Measurements from ENCODE around the gene RET. TPM values are rescaled to one million over a fixed set of nuclear protein-coding genes. Genes with fewer than 3 reads are reported as not detected.

RET gene
- total RNA-seq, 1 experiment from 2014 or later = not detected

DNA sequence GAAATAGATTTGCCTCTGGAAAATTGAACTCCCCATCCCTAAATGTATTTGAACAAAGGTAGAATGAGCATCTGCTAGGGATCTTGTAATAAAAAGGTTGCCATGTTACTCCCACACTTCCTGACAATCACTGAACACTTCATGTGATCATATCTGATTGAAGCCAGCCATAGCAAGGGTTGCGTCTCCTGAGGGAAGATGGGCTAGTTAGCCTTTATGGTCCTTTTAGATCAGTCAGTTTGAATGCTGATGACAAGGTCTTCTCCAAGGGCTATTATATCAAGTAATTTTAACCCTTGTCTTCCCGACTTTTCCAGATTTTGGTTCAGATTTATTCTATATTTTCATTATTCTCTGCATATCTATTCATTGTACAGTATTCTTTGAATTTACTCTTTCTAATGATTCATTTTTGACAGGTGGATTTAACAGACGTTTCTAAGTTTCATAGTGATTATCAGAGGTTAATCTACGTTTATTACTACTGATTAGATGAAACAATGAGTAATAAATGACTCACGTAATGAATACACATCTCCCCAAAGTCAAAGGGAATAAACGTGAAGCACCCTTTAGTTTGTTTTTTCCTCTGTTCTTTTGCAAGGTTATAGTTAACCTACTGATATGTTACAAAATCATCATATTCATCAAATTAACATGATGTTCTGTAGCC is 89.5 kb downstream of the RET start:
- no peaks in the 10 kb centered on the region; the same call in 1 of the 2 replicates for H3K36me3 ChIP-seq (ENCODE audit: insufficient read depth, low read length)
- H4K20me1 ChIP-seq (ENCODE audit: insufficient read depth, low read depth, low read length) = no peaks in the 10 kb centered on the region
- no peak overlapping the region for H3K27ac ChIP-seq (ENCODE audit: low read length)

DNA sequence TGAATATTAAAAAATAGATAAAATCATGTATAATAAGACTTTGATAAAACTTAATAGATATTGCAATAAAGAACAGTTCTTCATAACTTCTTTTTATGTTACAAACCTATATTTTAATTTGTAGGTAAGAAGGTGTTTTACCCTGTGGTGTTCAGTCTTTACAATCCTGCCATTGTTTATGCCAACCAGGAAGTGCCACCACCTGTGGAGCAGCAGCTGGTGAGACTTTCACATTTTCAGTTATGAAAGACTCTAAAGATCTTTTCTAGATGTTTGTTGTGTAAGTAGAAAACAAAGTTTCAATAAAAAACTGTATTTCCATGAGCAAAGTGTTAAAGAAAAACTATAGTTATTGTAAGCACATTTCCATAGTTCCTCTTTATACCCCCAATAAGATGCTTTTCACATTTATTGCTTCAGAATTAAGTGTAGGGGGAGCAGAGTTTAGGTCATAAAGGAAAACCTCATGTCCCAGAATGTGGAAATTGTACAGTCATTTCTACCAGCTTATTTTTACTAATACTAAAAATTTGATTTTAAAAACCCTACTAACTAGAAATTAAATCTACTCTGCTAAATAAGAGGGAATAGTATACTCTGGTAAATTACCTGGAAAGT is 90.1 kb downstream of the RET start:
- Histone ChIP-seq H3K27me3 (ENCODE audit: low read length) (no peaks in the 10 kb centered on the region), H3K9me2 (replicated peaks; ENCODE audit: insufficient read depth, low read length) (no peaks in the 10 kb centered on the region), H4K20me1 (ENCODE audit: insufficient read depth, low read depth, low read length) (no peaks in the 10 kb centered on the region), H3K4me1 (ENCODE audit: low read length) (peaks cover 8% of the 10 kb centered on the region), H3K4me3 (ENCODE audit: low read length) (no peak overlapping the region), H3K27ac (ENCODE audit: low read length) (no peak overlapping the region), H3K79me2 (ENCODE audit: low read length) (peaks cover 36% of the 10 kb centered on the region), H3K9me3 (ENCODE audit: low read length) (no peaks in the 10 kb centered on the region), H3K4me2 (ENCODE audit: low read depth, low read length, poor library complexity, severe bottlenecking) (no peak overlapping the region), H3K9ac (ENCODE audit: low read length) (no peak overlapping the region), H2AFZ (ENCODE audit: low read length) (no peak overlapping the region), H3K36me3 (ENCODE audit: insufficient read depth, low read length) (no peaks in the 10 kb centered on the region; the same call in 1 of the 2 replicates)
- DNase-seq = no peak

More for the DNA sequence above, 89.5 kb downstream of the RET start:
- Histone ChIP-seq H3K4me1 (ENCODE audit: low read length) (peaks cover 8% of the 10 kb centered on the region), H3K79me2 (ENCODE audit: low read length) (peaks cover 43% of the 10 kb centered on the region), H3K27me3 (ENCODE audit: low read length) (no peaks in the 10 kb centered on the region), H3K4me2 (ENCODE audit: low read depth, low read length, poor library complexity, severe bottlenecking) (no peak overlapping the region), H3K9ac (ENCODE audit: low read length) (no peak overlapping the region), H2AFZ (ENCODE audit: low read length) (no peak overlapping the region), H3K9me2 (replicated peaks; ENCODE audit: insufficient read depth, low read length) (no peaks in the 10 kb centered on the region), H3K4me3 (ENCODE audit: low read length) (no peak overlapping the region), H3K9me3 (ENCODE audit: low read length) (no peaks in the 10 kb centered on the region)
- no peak for DNase-seq

DNA sequence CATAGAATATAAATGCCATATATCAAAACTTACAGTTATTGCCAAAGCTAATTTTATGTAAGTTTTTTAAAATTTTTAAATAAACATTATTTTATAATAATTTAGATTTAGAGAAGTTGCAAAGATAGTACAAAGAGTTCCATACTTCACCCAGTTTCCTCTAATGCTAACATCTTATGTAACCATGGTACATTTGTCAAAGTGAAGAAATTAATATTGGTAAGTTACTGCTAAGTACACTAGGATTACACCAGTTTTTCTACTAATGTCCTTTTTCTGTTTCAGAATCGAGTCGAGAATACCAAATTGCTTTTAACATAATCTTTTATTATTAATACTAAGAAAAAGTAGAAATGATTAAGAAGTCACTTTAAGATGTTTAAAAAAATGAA is 90.6 kb downstream of the RET start:
- no peak for DNase-seq
- no peak overlapping the region for H3K4me2 ChIP-seq (ENCODE audit: low read depth, low read length, poor library complexity, severe bottlenecking)
- no peak overlapping the region for H3K27ac ChIP-seq (ENCODE audit: low read length)
- no peaks in the 10 kb centered on the region for H3K36me3 ChIP-seq (ENCODE audit: insufficient read depth, low read length)
- H3K9me3 ChIP-seq (ENCODE audit: low read length) = no peaks in the 10 kb centered on the region
- no peaks in the 10 kb centered on the region for H3K27me3 ChIP-seq (ENCODE audit: low read length)
- no peak overlapping the region for H3K4me3 ChIP-seq (ENCODE audit: low read length)
- H2AFZ ChIP-seq (ENCODE audit: low read length) = no peak overlapping the region
- no peak overlapping the region for H3K9ac ChIP-seq (ENCODE audit: low read length)
- H3K4me1 ChIP-seq (ENCODE audit: low read length) = peaks cover 8% of the 10 kb centered on the region
- H3K9me2 ChIP-seq (replicated peaks; ENCODE audit: insufficient read depth, low read length) = no peaks in the 10 kb centered on the region
- H3K79me2 ChIP-seq (ENCODE audit: low read length) = peaks cover 35% of the 10 kb centered on the region
- no peaks in the 10 kb centered on the region for H4K20me1 ChIP-seq (ENCODE audit: insufficient read depth, low read depth, low read length)

DNA sequence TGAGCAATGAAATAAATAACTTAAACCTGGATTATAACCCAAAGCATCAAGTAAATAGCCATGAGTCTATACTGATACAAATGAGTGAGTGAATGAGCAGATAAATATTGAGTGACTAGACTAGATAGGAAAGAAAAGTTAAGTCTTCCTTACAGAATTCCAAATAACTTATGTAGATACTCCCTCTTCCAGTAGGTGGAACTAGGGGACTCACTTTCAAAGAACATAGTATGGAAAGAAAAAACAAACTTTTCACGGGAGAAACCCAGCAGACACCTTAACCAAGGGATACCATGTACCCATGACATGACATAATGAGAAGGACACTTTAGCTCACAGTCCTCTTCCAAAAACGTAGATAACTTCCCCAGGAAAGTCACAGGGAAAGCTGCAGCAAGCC is 93.6 kb downstream of the RET start:
- H3K9me3 ChIP-seq (ENCODE audit: low read length) = no peaks in the 10 kb centered on the region
- no peak overlapping the region for H3K9ac ChIP-seq (ENCODE audit: low read length)
- peaks cover 8% of the 10 kb centered on the region for H3K4me1 ChIP-seq (ENCODE audit: low read length)
- H3K79me2 ChIP-seq (ENCODE audit: low read length) = peaks cover 11% of the 10 kb centered on the region
- H3K27me3 ChIP-seq (ENCODE audit: low read length) = no peaks in the 10 kb centered on the region
- no peak overlapping the region for H3K4me3 ChIP-seq (ENCODE audit: low read length)
- H2AFZ ChIP-seq (ENCODE audit: low read length) = no peak overlapping the region
- H3K27ac ChIP-seq (ENCODE audit: low read length) = no peak overlapping the region
- H3K4me2 ChIP-seq (ENCODE audit: low read depth, low read length, poor library complexity, severe bottlenecking) = no peak overlapping the region
- 0 out of 2 replicates have a peak, but pooled peaks cover under 1% of the 10 kb centered on the region for H3K36me3 ChIP-seq (ENCODE audit: insufficient read depth, low read length)
- DNase-seq = no peak
- no peaks in the 10 kb centered on the region for H3K9me2 ChIP-seq (replicated peaks; ENCODE audit: insufficient read depth, low read length)
- no peaks in the 10 kb centered on the region for H4K20me1 ChIP-seq (ENCODE audit: insufficient read depth, low read depth, low read length)

DNA sequence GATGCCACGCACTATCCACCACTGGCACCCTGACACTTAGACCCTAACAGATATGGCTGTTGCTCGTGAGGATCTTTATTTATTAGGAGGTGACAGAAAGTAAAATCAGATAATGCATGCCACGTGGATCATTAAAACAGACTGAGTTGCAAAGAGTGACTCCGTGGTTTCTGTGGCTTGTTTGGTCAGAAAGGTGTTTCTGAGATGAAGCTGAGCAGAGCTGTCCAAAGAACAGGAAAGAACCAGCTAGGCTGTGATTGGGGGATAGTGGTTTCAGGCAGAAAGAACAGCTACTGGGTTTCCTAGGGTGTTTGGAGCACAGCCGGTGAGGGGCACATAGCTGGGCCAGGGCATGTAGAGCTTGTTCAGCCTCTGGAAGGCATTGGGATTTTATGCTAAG is 95.8 kb downstream of the RET start:
- Histone ChIP-seq H3K9me3 (ENCODE audit: low read length) (no peaks in the 10 kb centered on the region), H3K9ac (ENCODE audit: low read length) (no peak overlapping the region), H3K36me3 (ENCODE audit: insufficient read depth, low read length) (peaks cover 21% of the 10 kb centered on the region), H3K27me3 (ENCODE audit: low read length) (no peaks in the 10 kb centered on the region), H3K9me2 (replicated peaks; ENCODE audit: insufficient read depth, low read length) (no peaks in the 10 kb centered on the region), H3K4me3 (ENCODE audit: low read length) (no peak overlapping the region), H4K20me1 (ENCODE audit: insufficient read depth, low read depth, low read length) (no peaks in the 10 kb centered on the region), H3K79me2 (ENCODE audit: low read length) (no peaks in the 10 kb centered on the region), H2AFZ (ENCODE audit: low read length) (no peak overlapping the region), H3K4me1 (ENCODE audit: low read length) (no peaks in the 10 kb centered on the region), H3K4me2 (ENCODE audit: low read depth, low read length, poor library complexity, severe bottlenecking) (no peak overlapping the region), H3K27ac (ENCODE audit: low read length) (no peak overlapping the region)
- DNase-seq = no peak

DNA sequence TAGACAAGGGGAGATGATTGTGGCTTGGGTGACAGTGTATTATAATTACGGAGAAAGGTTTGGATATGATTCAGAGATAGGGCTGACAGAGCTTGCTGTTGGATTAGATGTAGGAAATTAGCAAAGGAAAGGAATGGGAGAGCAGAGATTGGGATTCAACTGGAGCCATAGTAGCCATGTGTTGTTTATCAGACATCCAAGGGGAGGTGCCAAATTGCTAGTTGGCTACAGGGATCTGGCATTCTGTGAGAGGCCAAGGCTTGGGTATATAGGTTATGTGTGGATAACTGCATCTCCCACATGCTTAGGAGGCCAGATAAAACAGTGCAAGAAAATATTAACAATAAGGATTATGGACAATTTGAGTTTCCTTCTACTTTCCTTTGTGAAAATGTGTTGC is 96.3 kb downstream of the RET start:
- no peak overlapping the region for H3K27ac ChIP-seq (ENCODE audit: low read length)
- no peak for DNase-seq
- H2AFZ ChIP-seq (ENCODE audit: low read length) = no peak overlapping the region
- peaks cover 26% of the 10 kb centered on the region for H3K36me3 ChIP-seq (ENCODE audit: insufficient read depth, low read length)
- H3K4me1 ChIP-seq (ENCODE audit: low read length) = no peaks in the 10 kb centered on the region
- no peaks in the 10 kb centered on the region for H3K9me3 ChIP-seq (ENCODE audit: low read length)
- H3K4me3 ChIP-seq (ENCODE audit: low read length) = no peak overlapping the region
- no peak overlapping the region for H3K9ac ChIP-seq (ENCODE audit: low read length)
- no peaks in the 10 kb centered on the region for H4K20me1 ChIP-seq (ENCODE audit: insufficient read depth, low read depth, low read length)
- H3K4me2 ChIP-seq (ENCODE audit: low read depth, low read length, poor library complexity, severe bottlenecking) = no peak overlapping the region
- no peaks in the 10 kb centered on the region for H3K79me2 ChIP-seq (ENCODE audit: low read length)
- no peaks in the 10 kb centered on the region for H3K9me2 ChIP-seq (replicated peaks; ENCODE audit: insufficient read depth, low read length)
- H3K27me3 ChIP-seq (ENCODE audit: low read length) = no peaks in the 10 kb centered on the region

DNA sequence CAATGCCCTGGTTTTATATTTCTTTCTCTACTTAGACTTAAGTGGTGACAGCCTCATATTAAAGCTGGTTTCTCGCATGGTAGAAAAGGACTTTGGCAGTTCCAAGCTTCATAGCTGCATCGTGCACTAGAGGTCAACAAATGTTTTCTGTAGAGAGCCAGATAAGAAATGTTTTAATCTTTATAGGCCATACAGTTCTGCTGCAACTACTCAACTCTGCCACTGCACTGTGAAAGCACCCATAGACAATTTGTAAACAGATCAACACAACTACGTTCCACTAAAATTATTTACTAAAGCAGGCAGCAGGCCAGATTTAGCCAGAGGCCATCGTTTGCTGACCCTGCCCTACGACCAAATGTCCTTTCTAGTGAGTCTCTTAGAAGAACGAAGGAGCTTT is 98.1 kb downstream of the RET start:
- peaks cover 37% of the 10 kb centered on the region for H3K36me3 ChIP-seq (ENCODE audit: insufficient read depth, low read length)
- H3K4me1 ChIP-seq (ENCODE audit: low read length) = no peaks in the 10 kb centered on the region
- no peak overlapping the region for H3K4me3 ChIP-seq (ENCODE audit: low read length)
- H3K9me2 ChIP-seq (replicated peaks; ENCODE audit: insufficient read depth, low read length) = no peaks in the 10 kb centered on the region
- H3K79me2 ChIP-seq (ENCODE audit: low read length) = no peaks in the 10 kb centered on the region
- DNase-seq = no peak
- H3K27me3 ChIP-seq (ENCODE audit: low read length) = no peaks in the 10 kb centered on the region
- no peak overlapping the region for H2AFZ ChIP-seq (ENCODE audit: low read length)
- H3K9ac ChIP-seq (ENCODE audit: low read length) = no peak overlapping the region
- no peak overlapping the region for H3K4me2 ChIP-seq (ENCODE audit: low read depth, low read length, poor library complexity, severe bottlenecking)
- H3K27ac ChIP-seq (ENCODE audit: low read length) = no peak overlapping the region
- H4K20me1 ChIP-seq (ENCODE audit: insufficient read depth, low read depth, low read length) = no peaks in the 10 kb centered on the region
- no peaks in the 10 kb centered on the region for H3K9me3 ChIP-seq (ENCODE audit: low read length)

DNA sequence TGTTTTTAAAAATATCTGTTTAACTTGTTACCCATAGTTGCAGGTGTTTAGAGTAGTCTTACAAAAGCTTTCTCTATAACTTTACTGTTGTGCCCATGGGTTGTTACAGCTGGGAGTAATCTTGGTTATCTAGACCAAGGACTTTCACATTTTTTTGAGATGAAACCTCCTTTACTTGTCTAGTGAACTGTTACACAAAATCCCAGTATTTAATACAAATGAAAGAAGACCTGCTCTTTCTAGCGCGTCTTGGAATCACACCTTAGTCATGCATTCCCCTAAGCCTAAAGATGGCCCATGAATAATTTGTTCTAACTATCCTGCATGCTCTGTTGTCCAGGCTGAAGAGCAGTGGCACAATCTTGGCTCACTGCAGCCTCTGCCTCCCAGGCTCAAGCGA is 99.4 kb downstream of the RET start:
- H3K27me3 ChIP-seq (ENCODE audit: low read length) = no peaks in the 10 kb centered on the region
- DNase-seq = no peak
- peaks cover 44% of the 10 kb centered on the region for H3K36me3 ChIP-seq (ENCODE audit: insufficient read depth, low read length)
- no peaks in the 10 kb centered on the region for H4K20me1 ChIP-seq (ENCODE audit: insufficient read depth, low read depth, low read length)
- no peak overlapping the region for H3K9ac ChIP-seq (ENCODE audit: low read length)
- no peaks in the 10 kb centered on the region for H3K9me2 ChIP-seq (replicated peaks; ENCODE audit: insufficient read depth, low read length)
- H3K9me3 ChIP-seq (ENCODE audit: low read length) = no peaks in the 10 kb centered on the region
- no peaks in the 10 kb centered on the region for H3K79me2 ChIP-seq (ENCODE audit: low read length)
- no peak overlapping the region for H3K27ac ChIP-seq (ENCODE audit: low read length)
- no peak overlapping the region for H3K4me2 ChIP-seq (ENCODE audit: low read depth, low read length, poor library complexity, severe bottlenecking)
- no peaks in the 10 kb centered on the region for H3K4me1 ChIP-seq (ENCODE audit: low read length)
- H2AFZ ChIP-seq (ENCODE audit: low read length) = no peak overlapping the region
- no peak overlapping the region for H3K4me3 ChIP-seq (ENCODE audit: low read length)

Measured in Karpas-422 (cell line).